ENCODE data around the gene TMUB2.

Gene TMUB2

GRCh38 chr17:44205962-44206824 is 19.4 kb downstream of the TMUB2 start:
- no peak for DNase-seq

GRCh38 chr17:44206825-44207155 is 20.0 kb downstream of the TMUB2 start:
- DNase-seq = no peak

GRCh38 chr17:44207319-44207718 is 20.5 kb downstream of the TMUB2 start:
- DNase-seq = no peak

- no peak for DNase-seq
Measured at GRCh38 chr17:44207743-44208142, 21.0 kb downstream of the TMUB2 start.

- DNase-seq = peak; percentile 30
Measured at GRCh38 chr17:44209786-44210341, 23.1 kb downstream of the TMUB2 start.

GRCh38 chr17:44210342-44211192 is 23.8 kb downstream of the TMUB2 start:
- peak; percentile 93 for DNase-seq

- DNase-seq = no peak
Measured at GRCh38 chr17:44211281-44212265, 24.8 kb downstream of the TMUB2 start.

GRCh38 chr17:44212507-44213402 is 26.0 kb downstream of the TMUB2 start:
- no peak for DNase-seq

GRCh38 chr17:44213403-44214229 is 26.8 kb downstream of the TMUB2 start:
- DNase-seq = no peak

GRCh38 chr17:44214230-44214494 is 27.4 kb downstream of the TMUB2 start:
- no peak for DNase-seq

GRCh38 chr17:44214896-44215295 is 28.1 kb downstream of the TMUB2 start:
- no peak for DNase-seq

GRCh38 chr17:44216173-44216572 is 29.4 kb downstream of the TMUB2 start:
- peak; percentile 54 for DNase-seq

- no peak for DNase-seq
Measured at GRCh38 chr17:44216694-44217093, 29.9 kb downstream of the TMUB2 start.

- no peak for DNase-seq
Measured at GRCh38 chr17:44217738-44218343, 31.1 kb downstream of the TMUB2 start.

GRCh38 chr17:44218344-44219107 is 31.8 kb downstream of the TMUB2 start:
- DNase-seq = peak; percentile 92

GRCh38 chr17:44219108-44219615 is 32.4 kb downstream of the TMUB2 start:
- peak; percentile 73 for DNase-seq

GRCh38 chr17:44219616-44220212 is 32.9 kb downstream of the TMUB2 start, which contains the start of gene UBTF:
TSS of gene UBTF (minus strand) at chr17:44219675. CDS start at chr17:44218229, 1,446 bp downstream.
- DNase-seq = peak; percentile 83

GRCh38 chr17:44220213-44221083 is 33.7 kb downstream of the TMUB2 start:
- DNase-seq = peak; percentile 57
